ENCODE measurements around the gene FMN2.

GRCh38 chr1:240104672-240105071 lies 13.0 kb downstream of the FMN2 start:
- TF ChIP-seq CTCF (IDR thresholded peaks at IDR 0.05; ENCODE audit: low read depth, low read length, poor library complexity, severe bottlenecking) (no peak), EZH2phosphoT487 (IDR thresholded peaks at IDR 0.05; ENCODE audit: borderline replicate concordance, low read length) (no peak)

Data from DOHH2 (cell line).